Loucy (cell line): ENCODE results near the gene MTHFD1.

Source experiments
- H2AFZ ChIP-seq: fragments of 200-600 bp; sonication (generic); 2 replicates; pipeline ENCODE4 v1.6.0; 2016; ENCODE audit warnings: antibody characterized with exemption, mild to moderate bottlenecking, low read length, moderate library complexity
- H3F3A ChIP-seq: fragments of 200-600 bp; 2 replicates; pipeline ENCODE4 v1.6.0; 2016; ENCODE audit warnings: antibody characterized with exemption, low read depth, mild to moderate bottlenecking
- H3K27me3 ChIP-seq: fragments of 200-600 bp; sonication (generic); 2 replicates; pipeline ENCODE4 v1.6.1; 2014; ENCODE audit warnings: low read length, mild to moderate bottlenecking; ENCODE audit not compliant: insufficient read depth, poor library complexity, severe bottlenecking
- H3K36me3 ChIP-seq: fragments of 200-600 bp; sonication (generic); 2 replicates; pipeline ENCODE4 v1.6.1; 2016; ENCODE audit warnings: low read length; ENCODE audit not compliant: insufficient read depth
- H3K4me1 ChIP-seq: fragments of 200-600 bp; sonication (generic); 2 replicates; pipeline ENCODE4 v1.5.1; 2014; ENCODE audit warnings: low read length, mild to moderate bottlenecking; ENCODE audit not compliant: insufficient read depth, poor library complexity, severe bottlenecking
- H3K4me2 ChIP-seq: fragments of 200-600 bp; sonication (generic); 2 replicates; pipeline ENCODE4 v1.6.0; 2014; ENCODE audit warnings: antibody characterized with exemption, low read length, low read depth, mild to moderate bottlenecking; ENCODE audit not compliant: poor library complexity, severe bottlenecking
- H3K4me3 ChIP-seq: fragments of 200-600 bp; sonication (generic); 2 replicates; pipeline ENCODE4 v1.5.1; 2014; ENCODE audit warnings: low read length, mild to moderate bottlenecking, mixed read lengths; ENCODE audit not compliant: poor library complexity, severe bottlenecking
- H3K79me2 ChIP-seq: fragments of 200-600 bp; sonication (generic); 2 replicates; pipeline ENCODE4 v1.6.1; 2014; ENCODE audit warnings: low read length; ENCODE audit not compliant: insufficient read depth
- H3K9ac ChIP-seq: fragments of 200-600 bp; sonication (generic); 2 replicates; pipeline ENCODE4 v1.6.0; 2014; ENCODE audit warnings: mild to moderate bottlenecking, low read depth, low read length, moderate library complexity; ENCODE audit not compliant: poor library complexity, severe bottlenecking
- H3K9me2 ChIP-seq: fragments of 200-600 bp; sonication (generic); replicated peaks from 2 replicates; pipeline ENCODE4 v1.6.1; 2016; ENCODE audit warnings: low read depth, low read length, mixed read lengths
- H3K9me3 ChIP-seq: fragments of 200-600 bp; sonication (generic); 2 replicates; pipeline ENCODE4 v1.6.1; 2014; ENCODE audit warnings: mild to moderate bottlenecking, antibody characterized with exemption, low read length, low read depth; ENCODE audit not compliant: insufficient read depth
- H4K20me1 ChIP-seq: fragments of 200-600 bp; sonication (generic); 2 replicates; pipeline ENCODE4 v1.6.0; 2014; ENCODE audit warnings: antibody characterized with exemption, low read length, mild to moderate bottlenecking; ENCODE audit not compliant: insufficient read depth, poor library complexity, severe bottlenecking
- CTCF ChIP-seq: fragments of 200-600 bp; sonication (generic); conservative IDR thresholded peaks from 2 replicates; pipeline ENCODE4 v1.5.1; 2014; ENCODE audit warnings: mild to moderate bottlenecking, antibody characterized with exemption, low read length
- EZH2phosphoT487 ChIP-seq: fragments of 200-600 bp; IDR thresholded peaks from 2 replicates; pipeline ENCODE4 v1.6.1; 2018; ENCODE audit warnings: antibody characterized with exemption, mild to moderate bottlenecking, moderate library complexity, borderline replicate concordance

MTHFD1 gene

GRCh38 chr14:64447876-64448670 lies 59.9 kb downstream of the MTHFD1 start:
- H3K4me3 ChIP-seq = no peak overlapping the region
- TF ChIP-seq CTCF = no peak
- no peak for TF ChIP-seq EZH2phosphoT487
- H3K27me3 ChIP-seq = no peaks in the 10 kb centered on the region
- no peak overlapping the region for H2AFZ ChIP-seq
- no peak overlapping the region for H3K9ac ChIP-seq
- no peaks in the 10 kb centered on the region for H3K9me2 ChIP-seq
- no peaks in the 10 kb centered on the region for H3K9me3 ChIP-seq
- no peak overlapping the region for H3K4me2 ChIP-seq
- no peaks in the 10 kb centered on the region for H4K20me1 ChIP-seq
- H3K36me3 ChIP-seq = peaks cover 42% of the 10 kb centered on the region; the same call in 1 of the 2 replicates
- peaks cover 38% of the 10 kb centered on the region for H3K4me1 ChIP-seq
- peaks cover 4% of the 10 kb centered on the region; the same call in 1 of the 2 replicates for H3F3A ChIP-seq
- H3K79me2 ChIP-seq = no peaks in the 10 kb centered on the region

DNA sequence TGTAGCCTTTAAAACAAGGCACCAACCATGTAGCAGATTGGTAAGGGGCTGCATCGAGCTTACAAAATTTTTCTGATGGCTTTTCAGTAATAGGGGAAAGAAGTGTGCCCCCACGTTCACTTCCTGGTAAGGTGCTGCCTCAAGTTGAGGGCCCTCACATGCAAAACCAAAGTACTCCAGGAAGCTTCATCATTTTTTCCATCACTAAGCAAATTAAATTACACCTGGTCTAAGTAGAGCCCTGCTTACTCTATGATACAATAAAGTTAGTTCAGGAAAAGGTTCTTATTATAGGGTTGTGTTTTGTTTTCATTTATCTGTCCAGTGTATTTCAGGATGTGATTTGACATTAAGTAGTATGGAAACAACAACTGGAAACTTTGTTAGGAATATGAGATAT lies 62.1 kb downstream of the MTHFD1 start:
- Histone ChIP-seq H3K9me3 (no peaks in the 10 kb centered on the region), H4K20me1 (no peaks in the 10 kb centered on the region), H3K4me1 (peaks cover 27% of the 10 kb centered on the region), H3K4me2 (no peak overlapping the region), H3K9ac (no peak overlapping the region), H3K27me3 (no peaks in the 10 kb centered on the region), H2AFZ (no peak overlapping the region), H3K36me3 (peaks cover 57% of the 10 kb centered on the region; the same call in 1 of the 2 replicates), H3K9me2 (no peaks in the 10 kb centered on the region), H3F3A (peaks cover 2% of the 10 kb centered on the region; the same call in 1 of the 2 replicates), H3K4me3 (no peak overlapping the region), H3K79me2 (no peaks in the 10 kb centered on the region)
- TF ChIP-seq CTCF = no peak
- no peak for TF ChIP-seq EZH2phosphoT487

- Histone ChIP-seq H3F3A (no peaks in the 10 kb centered on the region), H3K79me2 (no peaks in the 10 kb centered on the region), H3K4me2 (no peak overlapping the region), H3K27me3 (no peaks in the 10 kb centered on the region), H3K9ac (no peak overlapping the region), H3K9me3 (no peaks in the 10 kb centered on the region), H4K20me1 (no peaks in the 10 kb centered on the region), H3K9me2 (no peaks in the 10 kb centered on the region), H3K36me3 (peaks cover 54% of the 10 kb centered on the region; the same call in 1 of the 2 replicates), H2AFZ (no peak overlapping the region), H3K4me1 (peaks cover 8% of the 10 kb centered on the region), H3K4me3 (no peak overlapping the region)
- TF ChIP-seq EZH2phosphoT487 (no peak), CTCF (no peak)
Measured at GRCh38 chr14:64454671-64455070, 66.5 kb downstream of the MTHFD1 start.
